GM19455 (cell line): ENCODE results near the gene AGAP5.

Source experiments
- ATAC-seq: cut with Tn5 transposase; IDR thresholded peaks from one replicate; pipeline ENCODE4 v1.9.1; 2021; ENCODE audit not compliant: unreplicated experiment

AGAP5 gene

GRCh38 chr10:73634421-73634820, 63.5 kb downstream of the AGAP5 start:
- no peak for ATAC-seq

DNA sequence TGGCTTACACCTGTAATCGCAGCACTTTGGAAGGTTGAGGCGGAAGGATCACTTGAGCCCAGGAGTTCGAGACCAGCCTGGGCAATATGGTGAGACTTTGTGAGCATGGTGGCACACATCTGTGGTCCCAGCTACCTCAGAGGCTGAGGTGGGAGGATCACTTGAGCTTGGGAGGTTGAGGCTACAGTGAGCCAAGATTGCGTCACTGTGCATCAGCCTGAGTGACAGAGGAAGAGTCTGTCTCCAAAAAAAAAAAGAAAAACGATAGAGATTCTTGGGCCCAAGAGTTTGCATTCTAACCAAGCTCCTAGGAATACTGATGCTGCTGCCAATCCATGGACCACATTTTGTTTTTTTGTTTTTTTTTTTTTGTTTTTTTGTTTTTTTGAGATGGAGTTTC, 68.7 kb downstream of the AGAP5 start:
- no peak for ATAC-seq

DNA sequence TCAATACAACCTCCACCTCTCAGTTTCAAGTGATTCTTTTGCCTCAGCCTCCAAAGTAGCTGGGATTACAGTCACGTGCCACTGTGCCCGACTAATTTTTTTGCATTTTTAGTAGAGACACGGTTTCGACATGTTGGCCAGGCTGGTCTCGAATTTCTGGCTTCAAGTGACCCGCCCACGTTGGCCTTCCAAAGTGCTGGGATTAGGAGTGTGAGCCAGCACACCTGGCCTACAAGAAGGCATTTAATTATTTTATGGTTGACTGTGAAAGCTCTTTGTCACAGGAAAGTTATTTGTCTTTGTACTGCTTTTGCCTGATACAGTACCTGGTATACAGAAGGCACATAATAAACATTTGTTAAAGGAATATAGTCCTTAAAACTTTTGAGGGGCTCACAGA, 69.5 kb downstream of the AGAP5 start:
- no peak for ATAC-seq

- no peak for ATAC-seq
These were observed 70.6 kb downstream of the AGAP5 start for GRCh38 chr10:73627300-73627699.

GRCh38 chr10:73625884-73626752, 71.8 kb downstream of the AGAP5 start:
- peak; percentile 97 for ATAC-seq

- ATAC-seq: peak; percentile 33
These were observed 72.7 kb downstream of the AGAP5 start for GRCh38 chr10:73625004-73625883.
